PC-3 (cell line): ENCODE data around the gene ANGPTL2. TPM values are rescaled to one million over a fixed set of nuclear protein-coding genes. Genes with fewer than 3 reads are reported as not detected.
A peak's percentile ranks its signal among the peaks of the same experiment; 100 is the strongest.

Experiments
- ATAC-seq: fragments of 200-7000 bp; cut with Tn5 transposase; 2 replicates; pipeline ENCODE4 v1.9.1; 2020; ENCODE audit warnings: mild to moderate bottlenecking, moderate library complexity
- BruUV-seq: library from RNA; stranded (reverse); fragments of 400-500 nt; replicated peaks from 2 replicates; lab custom pipeline; 2021; lab: Mats Ljungman, UMichigan
- CTCF ChIA-PET: fragments of 300-600 bp; sonication (Branson Sonifier 250); formaldehyde crosslinking; loops from one replicate; lab custom pipeline; 2022; ENCODE audit warnings: antibody characterized with exemption; lab: Charles Lee
- POLR2A ChIA-PET: fragments of 300-600 bp; sonication (Branson Sonifier 250); formaldehyde crosslinking; loops from one replicate; lab custom pipeline; 2022; ENCODE audit warnings: antibody characterized with exemption; ENCODE audit not compliant: unreplicated experiment; lab: Charles Lee
- DNase-seq: peaks from one replicate; pipeline ENCODE4 v3.0.0-alpha.2; 2015
- H2AFZ ChIP-seq: fragments of 300-600 bp; sonication (generic); 2 replicates; pipeline ENCODE4 v1.6.0; 2016; ENCODE audit warnings: antibody characterized with exemption, low read length
- H3F3A ChIP-seq: fragments of 300-600 bp; sonication (generic); one replicate; pipeline ENCODE4 v1.6.0; 2017; ENCODE audit warnings: antibody characterized with exemption, low read length, control low read depth, mild to moderate bottlenecking; ENCODE audit not compliant: unreplicated experiment
- H3K27ac ChIP-seq: fragments of 300-600 bp; sonication (generic); 2 replicates; pipeline ENCODE4 v1.5.1; 2016; ENCODE audit warnings: mild to moderate bottlenecking, low read length
- H3K27me3 ChIP-seq: fragments of 300-600 bp; sonication (generic); 2 replicates; pipeline ENCODE4 v1.6.1; 2016; ENCODE audit warnings: low read length, mixed read lengths
- H3K36me3 ChIP-seq: fragments of 300-600 bp; sonication (generic); 2 replicates; pipeline ENCODE4 v1.6.1; 2016; ENCODE audit warnings: low read depth, mixed run types, low read length, mixed read lengths
- H3K4me1 ChIP-seq: fragments of 300-600 bp; sonication (generic); 2 replicates; pipeline ENCODE4 v1.5.1; 2016; ENCODE audit warnings: low read length; ENCODE audit not compliant: insufficient read depth
- H3K4me2 ChIP-seq: fragments of 300-600 bp; sonication (generic); 2 replicates; pipeline ENCODE4 v1.6.0; 2016; ENCODE audit warnings: low read length
- H3K4me3 ChIP-seq: fragments of 300-600 bp; sonication (generic); 2 replicates; pipeline ENCODE4 v1.5.1; 2016; ENCODE audit warnings: mild to moderate bottlenecking, low read length, mixed read lengths
- H3K79me2 ChIP-seq: fragments of 300-600 bp; sonication (generic); 2 replicates; pipeline ENCODE4 v1.6.1; 2017; ENCODE audit warnings: low read length, mixed read lengths
- H3K9ac ChIP-seq: fragments of 300-600 bp; sonication (generic); 2 replicates; pipeline ENCODE4 v1.6.0; 2016; ENCODE audit warnings: mild to moderate bottlenecking, low read length
- H3K9me2 ChIP-seq: fragments of 300-600 bp; sonication (generic); replicated peaks from 2 replicates; pipeline ENCODE4 v1.6.1; 2016; ENCODE audit warnings: mixed run types, low read length, mixed read lengths
- H3K9me3 ChIP-seq: fragments of 300-600 bp; sonication (generic); 2 replicates; pipeline ENCODE4 v1.6.1; 2016; ENCODE audit warnings: low read length, mixed read lengths
- H4K20me1 ChIP-seq: fragments of 300-600 bp; sonication (generic); 2 replicates; pipeline ENCODE4 v1.6.1; 2016; ENCODE audit warnings: low read length, mixed read lengths
- EZH2 ChIP-seq: fragments of 300-600 bp; sonication (generic); IDR thresholded peaks from one replicate; pipeline ENCODE4 v1.6.1; 2017; ENCODE audit warnings: antibody characterized with exemption, mild to moderate bottlenecking, low read length; ENCODE audit not compliant: unreplicated experiment
- EZH2phosphoT487 ChIP-seq: fragments of 300-600 bp; sonication (generic); IDR thresholded peaks from 2 replicates; pipeline ENCODE4 v1.6.1; 2018; ENCODE audit warnings: mild to moderate bottlenecking, antibody characterized with exemption, low read length, borderline replicate concordance
- intact Hi-C: fragments of 100-400 bp; cut with micrococcal nuclease; formaldehyde crosslinking; loops from 2 replicates; pipeline ENCODE4 v1.9.0; 2023
- total RNA-seq: library from RNA; depleted of rRNA; stranded (reverse); fragments of >200 nt; gene quantifications from 2 replicates; pipeline ENCODE4 v1.2.3, GENCODE V29; 2014
- TF ChIP-seq, protein P1 (sequence below): fragments of 300-600 bp; sonication (generic); conservative IDR thresholded peaks from 2 replicates; pipeline ENCODE4 v1.5.1; 2017; ENCODE audit warnings: antibody characterized with exemption, low read depth, mild to moderate bottlenecking, low read length

ANGPTL2 gene
- total RNA-seq, 1 experiment from 2014 or later, result 0.07 TPM

GRCh38 chr9:127109212-127109711, 13.2 kb downstream of the ANGPTL2 start:
- Histone ChIP-seq H3K36me3 (no peaks in the 10 kb centered on the region), H4K20me1 (no peaks in the 10 kb centered on the region), H3K4me1 (peaks cover 16% of the 10 kb centered on the region), H2AFZ (no peak overlapping the region), H3K79me2 (no peaks in the 10 kb centered on the region), H3K9me3 (no peaks in the 10 kb centered on the region), H3K27ac (no peak overlapping the region), H3K27me3 (no peaks in the 10 kb centered on the region), H3K4me3 (no peak overlapping the region), H3K9me2 (no peaks in the 10 kb centered on the region), H3K9ac (no peak overlapping the region), H3F3A (no peaks in the 10 kb centered on the region), H3K4me2 (no peak overlapping the region)
- intact Hi-C loops, result no loop called here
- CTCF ChIA-PET, result no interaction called here
- DNase-seq, result peak; percentile 31
- no TSS peak for BruUV-seq
- ATAC-seq, result peak; percentile 60
- POLR2A ChIA-PET, result interaction anchor here (0.6 kb wide), 1 partner anchor 1205 kb away, joined by 4 read pairs; no protein-coding TSS in a partner anchor
- TF ChIP-seq EZH2phosphoT487, result no peak
- TF ChIP-seq, protein P1, sequence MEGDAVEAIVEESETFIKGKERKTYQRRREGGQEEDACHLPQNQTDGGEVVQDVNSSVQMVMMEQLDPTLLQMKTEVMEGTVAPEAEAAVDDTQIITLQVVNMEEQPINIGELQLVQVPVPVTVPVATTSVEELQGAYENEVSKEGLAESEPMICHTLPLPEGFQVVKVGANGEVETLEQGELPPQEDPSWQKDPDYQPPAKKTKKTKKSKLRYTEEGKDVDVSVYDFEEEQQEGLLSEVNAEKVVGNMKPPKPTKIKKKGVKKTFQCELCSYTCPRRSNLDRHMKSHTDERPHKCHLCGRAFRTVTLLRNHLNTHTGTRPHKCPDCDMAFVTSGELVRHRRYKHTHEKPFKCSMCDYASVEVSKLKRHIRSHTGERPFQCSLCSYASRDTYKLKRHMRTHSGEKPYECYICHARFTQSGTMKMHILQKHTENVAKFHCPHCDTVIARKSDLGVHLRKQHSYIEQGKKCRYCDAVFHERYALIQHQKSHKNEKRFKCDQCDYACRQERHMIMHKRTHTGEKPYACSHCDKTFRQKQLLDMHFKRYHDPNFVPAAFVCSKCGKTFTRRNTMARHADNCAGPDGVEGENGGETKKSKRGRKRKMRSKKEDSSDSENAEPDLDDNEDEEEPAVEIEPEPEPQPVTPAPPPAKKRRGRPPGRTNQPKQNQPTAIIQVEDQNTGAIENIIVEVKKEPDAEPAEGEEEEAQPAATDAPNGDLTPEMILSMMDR, result no peak
- no peak for TF ChIP-seq EZH2

DNA sequence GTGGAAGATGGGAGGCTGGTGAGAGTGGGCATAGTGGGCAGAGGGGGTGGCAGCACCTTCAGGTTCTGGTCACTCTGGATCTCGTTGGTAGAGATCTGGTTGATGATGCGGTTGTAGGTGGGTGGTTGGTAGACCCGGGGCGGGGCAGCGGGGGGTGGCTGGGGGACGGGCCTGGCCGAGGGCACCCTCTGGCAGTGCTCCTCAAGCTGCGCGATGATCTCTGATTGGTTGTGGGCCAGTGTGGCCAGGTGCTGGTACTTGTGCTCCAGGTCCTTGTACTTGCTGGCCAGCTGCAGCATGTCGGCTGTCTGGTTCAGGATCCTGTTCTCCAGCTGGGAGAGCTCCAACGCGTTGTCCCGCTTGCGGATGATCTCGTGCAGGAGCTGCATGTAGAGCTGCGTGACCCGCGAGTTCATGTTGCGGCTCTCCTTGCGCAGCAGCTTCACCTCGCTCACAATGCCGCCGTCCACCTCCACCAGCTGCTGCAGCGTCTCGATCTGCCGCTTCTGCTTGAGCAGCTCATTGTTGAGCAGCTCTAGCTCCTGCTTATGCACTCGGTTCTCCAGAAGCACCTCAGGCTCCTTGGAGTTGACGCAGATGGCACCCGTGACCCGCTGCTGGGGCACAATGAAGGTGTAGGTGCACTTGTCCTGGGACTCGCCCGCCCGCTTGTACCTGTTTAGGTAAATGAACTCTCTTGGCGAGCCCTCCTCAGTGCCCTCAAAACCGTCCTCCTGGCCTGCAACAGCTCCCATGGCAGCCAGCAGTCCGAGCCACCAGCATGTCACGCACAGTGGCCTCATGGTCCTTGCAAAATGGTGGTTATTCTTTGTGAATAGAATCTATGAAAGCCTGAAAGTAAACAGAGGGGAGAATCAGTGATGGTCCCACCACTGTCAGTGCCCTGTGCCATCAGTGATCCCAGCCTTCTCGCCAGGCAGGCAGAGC, 14.2 kb downstream of the ANGPTL2 start:
- no TSS peak for BruUV-seq
- intact Hi-C loops, result no loop called here
- no peaks in the 10 kb centered on the region for H3K36me3 ChIP-seq

More for the DNA sequence above, 14.2 kb downstream of the ANGPTL2 start:
- Histone ChIP-seq H3K27ac (no peak overlapping the region), H3K9ac (no peak overlapping the region), H3K9me3 (no peaks in the 10 kb centered on the region), H3K27me3 (no peaks in the 10 kb centered on the region), H3F3A (no peaks in the 10 kb centered on the region), H3K4me1 (peaks cover 10% of the 10 kb centered on the region), H3K9me2 (no peaks in the 10 kb centered on the region), H3K4me2 (no peak overlapping the region), H3K79me2 (no peaks in the 10 kb centered on the region), H2AFZ (no peak overlapping the region), H4K20me1 (no peaks in the 10 kb centered on the region), H3K4me3 (no peak overlapping the region)
- ChIA-PET CTCF (no interaction called here), POLR2A (interaction anchor here (0.5 kb wide), 1 partner anchor 57 kb away, joined by 3 read pairs; no protein-coding TSS in a partner anchor)
- TF ChIP-seq, protein P1, result no peak
- TF ChIP-seq EZH2phosphoT487 (no peak), EZH2 (no peak)
- ATAC-seq (no peak), DNase-seq (no peak)
